ENCODE data around the gene PTGER1. TPM values are rescaled to one million over a fixed set of nuclear protein-coding genes. Genes with fewer than 3 reads are reported as not detected.

PTGER1 gene
- total RNA-seq, 1 experiment from 2014 or later, result 2.2 TPM

GRCh38 chr19:14449321-14449720 lies 25.8 kb downstream of the PTGER1 start:
- H3K4me1 ChIP-seq (ENCODE audit: control insufficient read depth, insufficient read depth, low read length), result no peaks in the 10 kb centered on the region
- CTCF ChIA-PET, result no interaction called here
- BruUV-seq (replicated peaks), result no TSS peak
- H3K9me3 ChIP-seq (ENCODE audit: control insufficient read depth, insufficient read depth, low read depth, low read length), result no peaks in the 10 kb centered on the region
- intact Hi-C loops (cut with micrococcal nuclease; ENCODE audit: unreplicated experiment), result no loop called here
- H3K27me3 ChIP-seq (ENCODE audit: control insufficient read depth, insufficient read depth, low read length), result no peaks in the 10 kb centered on the region
- POLR2A ChIA-PET, result no interaction called here
- TF ChIP-seq CTCF (IDR thresholded peaks at IDR 0.05) (no peak), TCF7L2 (IDR thresholded peaks at IDR 0.05; ENCODE audit: low read depth, low read length) (no peak), POLR2AphosphoS5 (IDR thresholded peaks at IDR 0.05; ENCODE audit: low read depth, low read length) (no peak), SIN3A (IDR thresholded peaks at IDR 0.05; ENCODE audit: borderline replicate concordance, insufficient read depth, low read depth, low read length) (no peak), REST (IDR thresholded peaks at IDR 0.05; ENCODE audit: insufficient read depth in 1 of 2, low read depth in 2 of 2, low read length in 1 of 2) (no peak)
- peaks cover 7% of the 10 kb centered on the region for H3K36me3 ChIP-seq (ENCODE audit: control insufficient read depth, insufficient read depth, low read length)
- in situ Hi-C loops (cut with HindIII; ENCODE audit: low pct_unique_long_range_greater_than_20kb, low sequenced_read_pairs), result no loop called here
- ATAC-seq, result no peak
- DNase-seq (ENCODE audit: low read depth, low spot score), result no peak
- H3K27ac ChIP-seq (ENCODE audit: low read length), result no peak overlapping the region
- H3K4me3 ChIP-seq (ENCODE audit: low read depth in 2 of 2, low read length in 2 of 2), result no peak overlapping the region

GRCh38 chr19:14446336-14447036 lies 28.7 kb downstream of the PTGER1 start:
- CTCF ChIA-PET, result no interaction called here
- in situ Hi-C loops (cut with HindIII; ENCODE audit: low pct_unique_long_range_greater_than_20kb, low sequenced_read_pairs), result no loop called here
- no peaks in the 10 kb centered on the region for H3K9me3 ChIP-seq (ENCODE audit: control insufficient read depth, insufficient read depth, low read depth, low read length)
- H3K4me3 ChIP-seq (ENCODE audit: low read depth in 2 of 2, low read length in 2 of 2), result no peak overlapping the region
- DNase-seq (ENCODE audit: low read depth, low spot score) (no peak), ATAC-seq (no peak)
- H3K4me1 ChIP-seq (ENCODE audit: control insufficient read depth, insufficient read depth, low read length), result no peaks in the 10 kb centered on the region
- TF ChIP-seq POLR2AphosphoS5 (IDR thresholded peaks at IDR 0.05; ENCODE audit: low read depth, low read length) (no peak), SIN3A (IDR thresholded peaks at IDR 0.05; ENCODE audit: borderline replicate concordance, insufficient read depth, low read depth, low read length) (no peak), TCF7L2 (IDR thresholded peaks at IDR 0.05; ENCODE audit: low read depth, low read length) (no peak), REST (IDR thresholded peaks at IDR 0.05; ENCODE audit: insufficient read depth in 1 of 2, low read depth in 2 of 2, low read length in 1 of 2) (no peak), CTCF (IDR thresholded peaks at IDR 0.05) (no peak)
- BruUV-seq (replicated peaks), result no TSS peak
- no peaks in the 10 kb centered on the region for H3K27me3 ChIP-seq (ENCODE audit: control insufficient read depth, insufficient read depth, low read length)
- H3K36me3 ChIP-seq (ENCODE audit: control insufficient read depth, insufficient read depth, low read length), result peaks cover 6% of the 10 kb centered on the region
- intact Hi-C loops (cut with micrococcal nuclease; ENCODE audit: unreplicated experiment), result no loop called here
- POLR2A ChIA-PET, result no interaction called here
- H3K27ac ChIP-seq (ENCODE audit: low read length), result no peak overlapping the region
